ENCODE measurements around the gene DCXR.

- TF ChIP-seq CTCF (IDR thresholded peaks at IDR 0.05) (no peak), EP300 (IDR thresholded peaks at IDR 0.05) (no peak)
These were observed 33.8 kb downstream of the DCXR start for GRCh38 chr17:82003411-82004381.
